ENCODE results near the gene IRF8.

The IRF8 gene

DNA sequence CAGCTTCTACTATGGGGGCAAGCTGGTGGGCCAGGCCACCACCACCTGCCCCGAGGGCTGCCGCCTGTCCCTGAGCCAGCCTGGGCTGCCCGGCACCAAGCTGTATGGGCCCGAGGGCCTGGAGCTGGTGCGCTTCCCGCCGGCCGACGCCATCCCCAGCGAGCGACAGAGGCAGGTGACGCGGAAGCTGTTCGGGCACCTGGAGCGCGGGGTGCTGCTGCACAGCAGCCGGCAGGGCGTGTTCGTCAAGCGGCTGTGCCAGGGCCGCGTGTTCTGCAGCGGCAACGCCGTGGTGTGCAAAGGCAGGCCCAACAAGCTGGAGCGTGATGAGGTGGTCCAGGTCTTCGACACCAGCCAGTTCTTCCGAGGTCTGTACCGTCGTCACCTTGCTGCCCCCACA is 19.5 kb downstream of the IRF8 start:
- Histone ChIP-seq H3K9ac (ENCODE audit: low read length) (no peak overlapping the region), H3K4ac (ENCODE audit: low read depth, low read length) (no peak overlapping the region), H2AK5ac (ENCODE audit: low read length) (no peak overlapping the region), H3K23ac (ENCODE audit: low read length) (no peak overlapping the region), H3K79me2 (ENCODE audit: control insufficient read depth, insufficient read depth, low read length) (no peaks in the 10 kb centered on the region), H3K4me2 (ENCODE audit: low read length) (no peak overlapping the region), H3K27me3 (ENCODE audit: insufficient read depth, low read length, poor library complexity) (no peaks in the 10 kb centered on the region), H3K79me1 (ENCODE audit: low read length) (no peaks in the 10 kb centered on the region), H3K56ac (ENCODE audit: low read length) (no peak overlapping the region), H2BK5ac (ENCODE audit: low read length) (no peak overlapping the region), H3K27ac (ENCODE audit: low read depth, low read length) (no peak overlapping the region), H3K18ac (ENCODE audit: low read length) (no peak overlapping the region), H4K8ac (ENCODE audit: low read depth, low read length) (no peak overlapping the region), H3K4me1 (ENCODE audit: control insufficient read depth, low read depth, low read length) (no peaks in the 10 kb centered on the region), H3K36me3 (ENCODE audit: control insufficient read depth, insufficient read depth, low read length) (no peaks in the 10 kb centered on the region), H2BK120ac (ENCODE audit: low read depth, low read length) (no peak overlapping the region), H3K4me3 (ENCODE audit: low read length) (no peak overlapping the region), H2BK15ac (replicated peaks; ENCODE audit: low read depth) (no peak overlapping the region), H4K5ac (ENCODE audit: low read length) (no peak overlapping the region)
- no peak for DNase-seq
- no CpG with 5 or more reads among the region's 30 CpGs for WGBS (ENCODE audit: extremely low coverage, insufficient coverage, low lambda C conversion rate)

DNA sequence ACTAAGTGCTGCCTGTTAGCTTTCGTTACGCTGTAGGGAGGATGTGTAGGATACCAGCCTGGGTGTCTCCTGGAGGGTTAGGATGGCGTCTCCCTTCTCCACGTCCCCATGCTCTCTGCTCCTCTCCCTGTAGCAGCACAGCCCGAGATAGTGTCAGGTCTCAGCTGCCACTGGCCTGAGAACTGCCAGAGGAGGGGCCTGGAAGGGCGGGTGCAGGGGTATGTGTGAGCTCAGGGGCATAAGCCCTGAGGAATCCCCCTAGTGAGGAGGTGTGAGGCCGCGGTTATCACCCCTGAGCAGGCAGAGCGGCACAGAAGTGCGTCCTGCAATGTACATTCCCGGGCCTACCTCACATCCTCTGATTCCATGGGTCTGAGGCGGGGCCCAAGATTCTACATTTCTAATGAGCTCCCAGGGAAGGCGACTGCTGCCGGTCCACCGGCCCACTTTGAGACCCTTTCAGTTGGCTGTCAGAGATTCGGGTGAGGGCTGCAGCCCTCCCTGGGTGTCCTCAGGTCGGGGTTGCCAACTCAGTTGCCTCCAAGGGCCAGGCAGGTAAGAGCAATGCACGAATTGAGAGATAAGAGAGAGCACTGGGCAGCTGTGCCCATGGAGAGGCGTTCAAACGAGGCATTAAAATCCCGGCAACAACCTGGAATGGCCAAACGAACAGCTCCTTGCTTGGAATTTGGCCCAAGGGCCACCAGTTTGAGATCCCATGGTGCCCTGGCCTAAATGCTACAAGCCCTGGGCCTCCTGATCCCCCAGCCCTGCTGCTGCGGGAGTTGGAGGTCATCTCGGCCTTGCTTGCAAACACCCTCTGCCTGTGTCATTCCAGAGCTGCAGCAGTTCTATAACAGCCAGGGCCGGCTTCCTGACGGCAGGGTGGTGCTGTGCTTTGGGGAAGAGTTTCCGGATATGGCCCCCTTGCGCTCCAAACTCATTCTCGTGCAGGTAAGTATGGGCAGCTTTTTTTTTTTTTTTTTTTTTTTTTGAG is 20.6 kb downstream of the IRF8 start:
- H2BK5ac ChIP-seq (ENCODE audit: low read length), result no peak overlapping the region
- no peak overlapping the region for H4K5ac ChIP-seq (ENCODE audit: low read length)

DNA sequence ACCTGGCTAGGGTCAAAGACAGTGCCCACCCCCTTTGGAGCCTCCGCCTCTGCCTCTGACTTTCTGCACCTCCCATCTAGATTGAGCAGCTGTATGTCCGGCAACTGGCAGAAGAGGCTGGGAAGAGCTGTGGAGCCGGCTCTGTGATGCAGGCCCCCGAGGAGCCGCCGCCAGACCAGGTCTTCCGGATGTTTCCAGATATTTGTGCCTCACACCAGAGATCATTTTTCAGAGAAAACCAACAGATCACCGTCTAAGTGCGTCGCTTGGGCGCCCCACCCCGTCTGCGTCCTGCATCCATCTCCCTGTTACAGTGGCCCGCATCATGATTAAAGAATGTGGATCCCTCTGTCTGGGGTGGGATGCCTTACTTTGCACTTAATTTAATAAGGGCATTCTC is 22.1 kb downstream of the IRF8 start:
- no peak overlapping the region for H4K8ac ChIP-seq (ENCODE audit: low read depth, low read length)
- H2BK120ac ChIP-seq (ENCODE audit: low read depth, low read length), result no peak overlapping the region
- H3K56ac ChIP-seq (ENCODE audit: low read length), result no peak overlapping the region
- H3K9ac ChIP-seq (ENCODE audit: low read length), result no peak overlapping the region
- H2BK5ac ChIP-seq (ENCODE audit: low read length), result no peak overlapping the region
- no peak overlapping the region for H3K27ac ChIP-seq (ENCODE audit: low read depth, low read length)
- no peak overlapping the region for H3K4me3 ChIP-seq (ENCODE audit: low read length)
- no peaks in the 10 kb centered on the region for H3K36me3 ChIP-seq (ENCODE audit: control insufficient read depth, insufficient read depth, low read length)
- H3K27me3 ChIP-seq (ENCODE audit: insufficient read depth, low read length, poor library complexity), result no peaks in the 10 kb centered on the region
- H3K4me2 ChIP-seq (ENCODE audit: low read length), result no peak overlapping the region
- H3K18ac ChIP-seq (ENCODE audit: low read length), result no peak overlapping the region
- no peak overlapping the region for H2AK5ac ChIP-seq (ENCODE audit: low read length)
- H4K5ac ChIP-seq (ENCODE audit: low read length), result no peak overlapping the region
- H3K23ac ChIP-seq (ENCODE audit: low read length), result no peak overlapping the region
- H3K79me1 ChIP-seq (ENCODE audit: low read length), result no peaks in the 10 kb centered on the region
- H3K4me1 ChIP-seq (ENCODE audit: control insufficient read depth, low read depth, low read length), result no peaks in the 10 kb centered on the region
- H3K79me2 ChIP-seq (ENCODE audit: control insufficient read depth, insufficient read depth, low read length), result no peaks in the 10 kb centered on the region
- H3K4ac ChIP-seq (ENCODE audit: low read depth, low read length), result no peak overlapping the region
- no CpG with 5 or more reads among the region's 14 CpGs for WGBS (ENCODE audit: extremely low coverage, insufficient coverage, low lambda C conversion rate)
- DNase-seq, result no peak
- H2BK15ac ChIP-seq (replicated peaks; ENCODE audit: low read depth), result no peak overlapping the region

More for the DNA sequence above, 20.6 kb downstream of the IRF8 start:
- Histone ChIP-seq H3K27me3 (ENCODE audit: insufficient read depth, low read length, poor library complexity) (no peaks in the 10 kb centered on the region), H4K8ac (ENCODE audit: low read depth, low read length) (no peak overlapping the region), H3K36me3 (ENCODE audit: control insufficient read depth, insufficient read depth, low read length) (no peaks in the 10 kb centered on the region), H3K4me1 (ENCODE audit: control insufficient read depth, low read depth, low read length) (no peaks in the 10 kb centered on the region), H3K56ac (ENCODE audit: low read length) (no peak overlapping the region), H3K27ac (ENCODE audit: low read depth, low read length) (no peak overlapping the region), H3K79me1 (ENCODE audit: low read length) (no peaks in the 10 kb centered on the region), H3K4ac (ENCODE audit: low read depth, low read length) (no peak overlapping the region), H3K23ac (ENCODE audit: low read length) (no peak overlapping the region), H3K79me2 (ENCODE audit: control insufficient read depth, insufficient read depth, low read length) (no peaks in the 10 kb centered on the region), H2AK5ac (ENCODE audit: low read length) (no peak overlapping the region), H3K18ac (ENCODE audit: low read length) (no peak overlapping the region), H3K9ac (ENCODE audit: low read length) (no peak overlapping the region), H2BK120ac (ENCODE audit: low read depth, low read length) (no peak overlapping the region), H3K4me3 (ENCODE audit: low read length) (no peak overlapping the region), H3K4me2 (ENCODE audit: low read length) (no peak overlapping the region), H2BK15ac (replicated peaks; ENCODE audit: low read depth) (no peak overlapping the region)
- no CpG with 5 or more reads among the region's 29 CpGs for WGBS (ENCODE audit: extremely low coverage, insufficient coverage, low lambda C conversion rate)
- no peak for DNase-seq

DNA sequence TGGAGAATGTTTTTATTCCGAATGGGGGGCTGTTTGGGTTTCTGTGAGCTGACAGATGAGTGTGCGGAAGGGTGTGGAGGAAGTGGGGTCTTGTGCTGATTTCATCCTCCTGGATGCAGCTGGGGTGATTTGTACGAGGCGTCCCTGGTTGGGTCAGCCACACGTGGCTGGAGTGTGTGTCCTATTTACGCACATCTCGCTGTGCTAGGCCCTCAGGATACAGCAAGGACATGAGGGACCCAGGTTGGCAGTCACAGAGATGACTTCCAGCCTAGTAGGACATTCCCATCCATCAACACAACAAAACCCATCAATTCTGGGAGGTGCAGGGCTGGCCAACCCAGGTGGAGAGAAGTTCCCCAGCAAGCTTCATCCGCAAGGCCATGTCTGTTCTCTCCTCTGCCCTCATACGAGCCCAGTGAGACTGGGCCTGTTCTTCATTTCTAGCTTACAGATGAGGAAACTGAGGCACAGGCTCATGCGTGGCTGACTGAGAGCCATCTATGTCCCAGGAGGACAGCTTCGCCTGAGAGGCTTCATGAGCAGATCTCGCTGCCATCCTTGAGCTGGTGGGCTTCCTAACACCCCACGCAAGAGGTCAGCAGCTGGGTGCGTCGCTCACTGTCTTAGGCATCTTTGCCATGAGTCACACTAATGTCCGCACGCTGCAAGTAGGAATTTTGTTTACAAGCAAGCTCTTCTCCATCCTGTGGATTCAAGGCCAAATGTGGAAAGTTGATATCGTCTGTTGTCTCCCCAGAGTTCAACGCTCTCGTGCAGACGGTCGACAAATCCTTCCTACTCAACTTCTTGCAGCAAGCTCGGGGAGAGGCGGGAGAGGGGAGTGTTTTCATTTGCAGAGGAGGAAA is 24.4 kb downstream of the IRF8 start:
- Histone ChIP-seq H3K4me2 (ENCODE audit: low read length) (no peak overlapping the region), H2BK15ac (replicated peaks; ENCODE audit: low read depth) (no peak overlapping the region), H3K56ac (ENCODE audit: low read length) (no peak overlapping the region), H3K79me1 (ENCODE audit: low read length) (no peaks in the 10 kb centered on the region), H3K4me1 (ENCODE audit: control insufficient read depth, low read depth, low read length) (no peaks in the 10 kb centered on the region), H2BK5ac (ENCODE audit: low read length) (no peak overlapping the region), H4K5ac (ENCODE audit: low read length) (no peak overlapping the region), H3K23ac (ENCODE audit: low read length) (no peak overlapping the region), H3K9ac (ENCODE audit: low read length) (no peak overlapping the region), H3K4me3 (ENCODE audit: low read length) (no peak overlapping the region), H4K8ac (ENCODE audit: low read depth, low read length) (no peak overlapping the region), H3K27me3 (ENCODE audit: insufficient read depth, low read length, poor library complexity) (no peaks in the 10 kb centered on the region), H3K36me3 (ENCODE audit: control insufficient read depth, insufficient read depth, low read length) (no peaks in the 10 kb centered on the region), H3K4ac (ENCODE audit: low read depth, low read length) (no peak overlapping the region), H3K18ac (ENCODE audit: low read length) (no peak overlapping the region), H2BK120ac (ENCODE audit: low read depth, low read length) (no peak overlapping the region), H2AK5ac (ENCODE audit: low read length) (no peak overlapping the region), H3K27ac (ENCODE audit: low read depth, low read length) (no peak overlapping the region), H3K79me2 (ENCODE audit: control insufficient read depth, insufficient read depth, low read length) (no peaks in the 10 kb centered on the region)
- WGBS (ENCODE audit: extremely low coverage, insufficient coverage, low lambda C conversion rate), result no CpG with 5 or more reads among the region's 24 CpGs
- DNase-seq, result no peak

DNA sequence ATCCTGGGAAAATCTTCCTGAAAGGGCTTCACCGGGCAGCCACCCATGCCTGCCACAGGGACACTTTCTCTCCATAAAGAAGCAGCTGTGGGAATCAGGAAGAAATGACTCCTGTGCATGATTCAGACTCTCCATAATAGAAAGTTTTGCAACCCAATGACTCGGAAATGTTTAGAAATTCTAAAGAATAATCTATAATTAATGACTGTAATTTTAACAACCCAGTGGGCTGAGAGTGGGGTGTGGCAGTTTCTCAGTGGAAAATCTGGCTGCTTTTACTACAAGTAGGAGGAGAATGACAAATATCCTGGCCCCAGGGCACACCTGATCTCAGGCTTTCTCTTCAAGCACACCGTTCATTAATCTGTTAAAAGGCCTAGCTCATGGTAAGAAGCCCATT is 25.7 kb downstream of the IRF8 start:
- DNase-seq, result no peak
- H4K5ac ChIP-seq (ENCODE audit: low read length), result no peak overlapping the region
- no peaks in the 10 kb centered on the region for H3K4me1 ChIP-seq (ENCODE audit: control insufficient read depth, low read depth, low read length)
- no peak overlapping the region for H3K4me3 ChIP-seq (ENCODE audit: low read length)
- H3K18ac ChIP-seq (ENCODE audit: low read length), result no peak overlapping the region
- H2BK120ac ChIP-seq (ENCODE audit: low read depth, low read length), result no peak overlapping the region
- H3K79me2 ChIP-seq (ENCODE audit: control insufficient read depth, insufficient read depth, low read length), result no peaks in the 10 kb centered on the region
- H3K27me3 ChIP-seq (ENCODE audit: insufficient read depth, low read length, poor library complexity), result no peaks in the 10 kb centered on the region
- H3K9ac ChIP-seq (ENCODE audit: low read length), result no peak overlapping the region
- H3K27ac ChIP-seq (ENCODE audit: low read depth, low read length), result no peak overlapping the region
- no peak overlapping the region for H3K4ac ChIP-seq (ENCODE audit: low read depth, low read length)
- no peaks in the 10 kb centered on the region for H3K79me1 ChIP-seq (ENCODE audit: low read length)
- no peak overlapping the region for H2BK5ac ChIP-seq (ENCODE audit: low read length)
- no peak overlapping the region for H3K56ac ChIP-seq (ENCODE audit: low read length)
- no peak overlapping the region for H4K8ac ChIP-seq (ENCODE audit: low read depth, low read length)
- WGBS (ENCODE audit: extremely low coverage, insufficient coverage, low lambda C conversion rate), result no CpG with 5 or more reads among the region's 3 CpGs
- no peak overlapping the region for H3K23ac ChIP-seq (ENCODE audit: low read length)
- H2AK5ac ChIP-seq (ENCODE audit: low read length), result no peak overlapping the region
- H3K4me2 ChIP-seq (ENCODE audit: low read length), result no peak overlapping the region
- no peaks in the 10 kb centered on the region for H3K36me3 ChIP-seq (ENCODE audit: control insufficient read depth, insufficient read depth, low read length)
- H2BK15ac ChIP-seq (replicated peaks; ENCODE audit: low read depth), result no peak overlapping the region

All from mesendoderm (in vitro differentiated cells).